ENCODE data around the gene CYTH1.

Gene CYTH1

DNA sequence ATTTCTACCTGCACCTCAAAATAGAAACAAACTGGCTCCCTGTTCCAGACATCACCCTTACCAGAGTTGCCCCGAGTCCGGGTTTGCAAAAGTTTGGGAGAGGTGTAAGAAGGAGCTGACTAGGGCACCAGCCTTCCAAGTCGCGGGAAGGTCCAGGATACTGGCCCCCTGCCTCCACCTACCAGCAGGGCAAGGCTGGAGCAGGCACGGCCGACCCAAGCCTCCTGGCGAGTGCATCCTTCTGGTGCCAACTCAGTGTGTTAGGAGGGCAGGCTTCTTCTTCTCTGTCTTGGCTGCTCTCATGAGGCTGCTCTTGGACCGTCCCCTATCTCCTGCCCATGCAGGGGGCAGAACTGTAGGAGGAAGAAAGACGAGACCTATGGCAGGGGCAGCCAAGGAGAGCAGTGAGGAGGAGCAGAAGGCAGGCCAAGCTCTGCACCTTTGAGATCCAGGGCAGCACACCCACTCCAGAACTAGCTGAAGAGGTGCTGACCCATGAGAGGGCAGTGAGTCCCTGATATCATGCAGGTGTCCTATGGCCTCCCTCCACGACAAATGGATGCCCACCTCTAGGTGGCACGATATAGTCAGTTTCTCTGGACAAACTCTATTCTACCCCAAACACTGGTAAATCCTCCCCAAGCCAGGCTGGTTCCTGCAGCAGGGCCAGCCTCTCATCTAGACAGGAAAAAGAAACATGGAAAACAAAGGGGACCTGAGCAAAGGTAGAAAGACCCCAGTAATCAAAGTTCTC is 54.4 kb downstream of the CYTH1 start:
- Histone ChIP-seq H3K36me3 (no peaks in the 10 kb centered on the region), H3K27me3 (no peaks in the 10 kb centered on the region), H3K4me1 (peaks cover 16% of the 10 kb centered on the region), H3K9me3 (no peaks in the 10 kb centered on the region), H3K4me3 (ENCODE audit: low read depth, low read length) (no peak overlapping the region)
- TF ChIP-seq CTCF (IDR thresholded peaks at IDR 0.05; ENCODE audit: low read depth, low read length): no peak
- DNase-seq: no peak

DNA sequence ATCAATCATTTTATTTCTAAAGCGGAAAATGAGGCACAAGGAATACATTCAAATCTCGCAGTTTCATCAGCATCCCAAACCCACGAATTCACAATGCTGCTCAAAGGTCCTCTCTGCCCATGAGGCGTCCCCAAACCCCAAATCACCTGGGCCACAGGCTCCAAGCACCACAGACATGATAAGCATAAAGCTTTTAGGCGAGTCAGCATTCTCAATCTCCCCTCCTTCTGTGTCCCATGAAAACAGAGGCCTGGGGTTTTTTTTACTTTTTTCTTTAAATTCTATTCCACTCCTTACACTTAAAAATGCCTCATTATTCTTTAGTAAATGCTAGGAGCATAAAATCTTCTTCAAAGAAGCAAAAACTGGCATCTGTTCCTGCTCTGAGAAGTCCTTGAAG is 55.0 kb downstream of the CYTH1 start:
- no peaks in the 10 kb centered on the region for H3K27me3 ChIP-seq
- no peak overlapping the region for H3K4me3 ChIP-seq (ENCODE audit: low read depth, low read length)
- no peak for TF ChIP-seq CTCF (IDR thresholded peaks at IDR 0.05; ENCODE audit: low read depth, low read length)
- no peak for DNase-seq
- peaks cover 18% of the 10 kb centered on the region for H3K4me1 ChIP-seq
- H3K9me3 ChIP-seq: no peaks in the 10 kb centered on the region
- no peaks in the 10 kb centered on the region for H3K36me3 ChIP-seq

DNA sequence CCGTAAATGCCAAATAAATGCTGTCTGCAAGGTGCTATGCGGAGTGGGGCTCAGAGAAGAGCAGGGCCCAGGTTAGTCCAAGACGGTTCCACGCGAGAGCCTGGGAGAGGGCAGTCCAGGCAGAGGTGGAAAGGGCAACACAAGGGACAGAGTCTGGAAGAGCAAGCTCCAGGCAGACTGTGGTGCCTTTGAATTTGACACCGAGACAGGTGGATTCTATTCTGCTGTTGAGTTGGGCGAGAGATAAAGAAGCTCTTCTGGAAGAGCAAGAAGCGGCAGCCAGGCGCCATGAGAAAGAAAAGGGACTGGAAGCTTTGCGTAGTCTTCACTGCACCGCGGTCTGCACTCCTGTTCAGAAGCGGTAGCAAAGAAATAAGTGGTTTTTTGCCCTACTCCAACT is 55.6 kb downstream of the CYTH1 start:
- TF ChIP-seq CTCF (IDR thresholded peaks at IDR 0.05; ENCODE audit: low read depth, low read length): no peak
- no peak overlapping the region for H3K4me3 ChIP-seq (ENCODE audit: low read depth, low read length)
- no peaks in the 10 kb centered on the region for H3K27me3 ChIP-seq
- H3K4me1 ChIP-seq: peaks cover 18% of the 10 kb centered on the region
- H3K9me3 ChIP-seq: no peaks in the 10 kb centered on the region
- no peak for DNase-seq
- no peaks in the 10 kb centered on the region for H3K36me3 ChIP-seq

GRCh38 chr17:78725448-78726021 is 56.5 kb downstream of the CYTH1 start:
- no peaks in the 10 kb centered on the region for H3K27me3 ChIP-seq
- DNase-seq: no peak
- H3K9me3 ChIP-seq: no peaks in the 10 kb centered on the region
- no peak for TF ChIP-seq CTCF (IDR thresholded peaks at IDR 0.05; ENCODE audit: low read depth, low read length)
- H3K36me3 ChIP-seq: no peaks in the 10 kb centered on the region
- H3K4me1 ChIP-seq: peaks cover 18% of the 10 kb centered on the region
- no peak overlapping the region for H3K4me3 ChIP-seq (ENCODE audit: low read depth, low read length)

DNA sequence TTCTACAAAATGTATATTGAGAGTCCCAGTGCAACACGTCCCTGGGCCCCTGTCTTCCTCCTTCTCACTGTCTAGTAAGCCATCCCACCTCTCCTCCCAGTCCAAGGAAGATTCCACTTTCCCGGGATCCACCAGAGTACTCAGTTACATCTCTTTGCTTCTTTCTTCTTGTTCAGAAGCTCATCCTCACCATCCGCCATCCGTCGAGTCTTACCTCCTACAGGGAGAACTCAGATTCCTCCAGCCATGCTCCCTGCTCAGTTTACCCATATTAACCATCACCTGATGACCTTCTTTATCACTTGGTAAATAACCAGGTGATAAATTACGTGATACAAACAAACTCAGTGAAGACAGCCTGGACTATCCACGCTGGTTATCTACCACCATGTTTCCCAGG is 57.1 kb downstream of the CYTH1 start:
- DNase-seq: no peak
- Histone ChIP-seq H3K36me3 (no peaks in the 10 kb centered on the region), H3K27me3 (no peaks in the 10 kb centered on the region), H3K4me1 (peaks cover 18% of the 10 kb centered on the region), H3K9me3 (no peaks in the 10 kb centered on the region), H3K4me3 (ENCODE audit: low read depth, low read length) (no peak overlapping the region)
- TF ChIP-seq CTCF (IDR thresholded peaks at IDR 0.05; ENCODE audit: low read depth, low read length): no peak

GRCh38 chr17:78724544-78724943 is 57.5 kb downstream of the CYTH1 start:
- H3K27me3 ChIP-seq: no peaks in the 10 kb centered on the region
- H3K36me3 ChIP-seq: no peaks in the 10 kb centered on the region
- H3K4me1 ChIP-seq: peaks cover 18% of the 10 kb centered on the region
- DNase-seq: peak; percentile 42
- TF ChIP-seq CTCF (IDR thresholded peaks at IDR 0.05; ENCODE audit: low read depth, low read length): no peak
- no peaks in the 10 kb centered on the region for H3K9me3 ChIP-seq
- no peak overlapping the region for H3K4me3 ChIP-seq (ENCODE audit: low read depth, low read length)
